ENCODE data around the gene TMEM50A. TPM values are rescaled to one million over a fixed set of nuclear protein-coding genes. Genes with fewer than 3 reads are reported as not detected.
"Not testable (repeated sequence)": the region's sequence is repeated elsewhere in the genome, so short reads cannot be mapped to it uniquely, and the experiment has no call there.

TMEM50A gene
- total RNA-seq, 2 experiments from 2014 or later: 130 to 162 TPM

- H3K27ac Mint-ChIP-seq; CTCF ChIA-PET; DNase-seq; H3K27me3 Mint-ChIP-seq; H3K36me3 Mint-ChIP-seq; H3K4me1 Mint-ChIP-seq; ATAC-seq; H3K9me3 Mint-ChIP-seq (ENCODE audit: low read depth); H3K4me3 Mint-ChIP-seq: not testable (repeated sequence)
These were observed 45.0 kb downstream of the TMEM50A start for GRCh38 chr1:25383090-25383489.

GRCh38 chr1:25383875-25384274, 45.7 kb downstream of the TMEM50A start:
- DNase-seq; H3K27me3 Mint-ChIP-seq; CTCF ChIA-PET; H3K27ac Mint-ChIP-seq; H3K4me3 Mint-ChIP-seq; H3K9me3 Mint-ChIP-seq (ENCODE audit: low read depth); H3K4me1 Mint-ChIP-seq; H3K36me3 Mint-ChIP-seq; ATAC-seq: not testable (repeated sequence)

- H3K9me3 Mint-ChIP-seq (ENCODE audit: low read depth); ATAC-seq; H3K4me3 Mint-ChIP-seq; H3K27ac Mint-ChIP-seq; CTCF ChIA-PET; H3K36me3 Mint-ChIP-seq; H3K27me3 Mint-ChIP-seq; DNase-seq; H3K4me1 Mint-ChIP-seq: not testable (repeated sequence)
These were observed 49.0 kb downstream of the TMEM50A start for GRCh38 chr1:25387096-25387495.

GRCh38 chr1:25388691-25389090, 50.6 kb downstream of the TMEM50A start:
- ATAC-seq; CTCF ChIA-PET; DNase-seq; H3K9me3 Mint-ChIP-seq (ENCODE audit: low read depth); H3K4me3 Mint-ChIP-seq; H3K27me3 Mint-ChIP-seq; H3K4me1 Mint-ChIP-seq; H3K27ac Mint-ChIP-seq; H3K36me3 Mint-ChIP-seq: not testable (repeated sequence)

- ATAC-seq; CTCF ChIA-PET; H3K27me3 Mint-ChIP-seq; H3K27ac Mint-ChIP-seq; DNase-seq; H3K4me3 Mint-ChIP-seq; H3K9me3 Mint-ChIP-seq (ENCODE audit: low read depth); H3K36me3 Mint-ChIP-seq; H3K4me1 Mint-ChIP-seq: not testable (repeated sequence)
These were observed 51.6 kb downstream of the TMEM50A start for GRCh38 chr1:25389721-25390120.

- H3K9me3 Mint-ChIP-seq (ENCODE audit: low read depth): no peaks in the 10 kb centered on the region
- H3K27me3 Mint-ChIP-seq: peaks cover 12% of the 10 kb centered on the region
- CTCF ChIA-PET: no interaction called here
- H3K36me3 Mint-ChIP-seq: no peaks in the 10 kb centered on the region
- no peak for ATAC-seq
- H3K4me3 Mint-ChIP-seq: no peak overlapping the region
- no peak for DNase-seq
- H3K4me1 Mint-ChIP-seq: peaks cover 3% of the 10 kb centered on the region
- no peak overlapping the region for H3K27ac Mint-ChIP-seq
These were observed 54.7 kb downstream of the TMEM50A start for GRCh38 chr1:25392841-25393240.

GRCh38 chr1:25397549-25397948, 59.4 kb downstream of the TMEM50A start:
- H3K27ac Mint-ChIP-seq; CTCF ChIA-PET; H3K4me3 Mint-ChIP-seq; H3K4me1 Mint-ChIP-seq; H3K36me3 Mint-ChIP-seq; ATAC-seq; DNase-seq; H3K9me3 Mint-ChIP-seq (ENCODE audit: low read depth): not testable (repeated sequence)
- H3K27me3 Mint-ChIP-seq: peaks cover 24% of the 10 kb centered on the region

- DNase-seq; H3K4me3 Mint-ChIP-seq; H3K9me3 Mint-ChIP-seq (ENCODE audit: low read depth); H3K27ac Mint-ChIP-seq; ATAC-seq; H3K4me1 Mint-ChIP-seq; CTCF ChIA-PET; H3K36me3 Mint-ChIP-seq: not testable (repeated sequence)
- H3K27me3 Mint-ChIP-seq: peaks cover 27% of the 10 kb centered on the region
These were observed 59.9 kb downstream of the TMEM50A start for GRCh38 chr1:25398079-25398478.

- CTCF ChIA-PET: interaction anchor here (0.7 kb wide), 1 partner anchor 119 kb away, joined by 5 read pairs; no protein-coding TSS in a partner anchor
- not testable (repeated sequence) for H3K27ac Mint-ChIP-seq; DNase-seq; H3K4me3 Mint-ChIP-seq; H3K9me3 Mint-ChIP-seq (ENCODE audit: low read depth); H3K36me3 Mint-ChIP-seq; H3K4me1 Mint-ChIP-seq
- H3K27me3 Mint-ChIP-seq: peaks cover 15% of the 10 kb centered on the region
- ATAC-seq: peak; percentile 83
These were observed 65.0 kb downstream of the TMEM50A start for GRCh38 chr1:25402947-25403803.

GRCh38 chr1:25405731-25406305, 67.7 kb downstream of the TMEM50A start:
- H3K4me3 Mint-ChIP-seq; H3K9me3 Mint-ChIP-seq (ENCODE audit: low read depth); ATAC-seq; CTCF ChIA-PET; DNase-seq; H3K4me1 Mint-ChIP-seq; H3K36me3 Mint-ChIP-seq; H3K27ac Mint-ChIP-seq: not testable (repeated sequence)
- peaks cover 11% of the 10 kb centered on the region for H3K27me3 Mint-ChIP-seq

GRCh38 chr1:25409641-25410427, 71.7 kb downstream of the TMEM50A start:
- DNase-seq; H3K4me3 Mint-ChIP-seq; CTCF ChIA-PET; H3K27me3 Mint-ChIP-seq; H3K27ac Mint-ChIP-seq; ATAC-seq; H3K4me1 Mint-ChIP-seq; H3K36me3 Mint-ChIP-seq; H3K9me3 Mint-ChIP-seq (ENCODE audit: low read depth): not testable (repeated sequence)

Data from activated CD8-positive, alpha-beta memory T cell treated with anti-CD3 and anti-CD28 coated beads, Interleukin-2, amount 10 ng/mL, durations not matched to agents 7 days and 5 days (primary cell).